OCI-LY7 (cell line): Measurements from ENCODE around the gene IMPDH1. TPM values are rescaled to one million over a fixed set of nuclear protein-coding genes. Genes with fewer than 3 reads are reported as not detected.

ENCODE experiments used
- BruUV-seq: library from RNA; stranded (reverse); fragments of 400-500 nt; replicated peaks from 2 replicates; lab custom pipeline; 2021; lab: Mats Ljungman, UMichigan
- CTCF ChIA-PET: fragments of 300-600 bp; sonication (Branson Sonifier 250); formaldehyde crosslinking; loops from one replicate; lab custom pipeline; 2022; ENCODE audit warnings: antibody characterized with exemption; ENCODE audit not compliant: unreplicated experiment; lab: Charles Lee
- POLR2A ChIA-PET: fragments of 300-600 bp; sonication (Branson Sonifier 250); formaldehyde crosslinking; loops from one replicate; lab custom pipeline; 2022; ENCODE audit warnings: antibody characterized with exemption; lab: Charles Lee
- DNase-seq: peaks from one replicate; pipeline ENCODE4 v3.0.0-alpha.2; 2015; ENCODE audit warnings: low spot score
- H2AFZ ChIP-seq: fragments of 200-600 bp; sonication (generic), shearing (Covaris generic); 2 replicates; pipeline ENCODE4 v1.6.1; 2014; ENCODE audit warnings: mild to moderate bottlenecking, antibody characterized with exemption, low read length, moderate library complexity
- H3K27ac ChIP-seq: fragments of 200-600 bp; sonication (generic); 2 replicates; pipeline ENCODE4 v1.5.1; 2014; ENCODE audit warnings: mixed run types, low read depth, mild to moderate bottlenecking, moderate library complexity, low read length, inconsistent platforms; ENCODE audit not compliant: poor library complexity, severe bottlenecking
- H3K36me3 ChIP-seq: fragments of 200-600 bp; sonication (generic); 2 replicates; pipeline ENCODE4 v1.6.1; 2014; ENCODE audit warnings: mild to moderate bottlenecking, antibody characterized with exemption, low read length, moderate library complexity, mixed read lengths; ENCODE audit not compliant: insufficient read depth
- H3K4me1 ChIP-seq: fragments of 200-600 bp; sonication (generic); 2 replicates; pipeline ENCODE4 v1.5.1; 2014; ENCODE audit warnings: mild to moderate bottlenecking, low read length; ENCODE audit not compliant: insufficient read depth, poor library complexity, severe bottlenecking
- H3K4me2 ChIP-seq: fragments of 200-600 bp; sonication (generic); 2 replicates; pipeline ENCODE4 v1.6.1; 2014; ENCODE audit warnings: mild to moderate bottlenecking, low read length
- H3K4me3 ChIP-seq: fragments of 200-600 bp; sonication (generic); 2 replicates; pipeline ENCODE4 v1.5.1; 2014; ENCODE audit warnings: mild to moderate bottlenecking, low read depth, low read length; ENCODE audit not compliant: poor library complexity, severe bottlenecking
- H3K79me2 ChIP-seq: fragments of 200-600 bp; sonication (generic); 2 replicates; pipeline ENCODE4 v1.6.1; 2016; ENCODE audit warnings: low read depth, mild to moderate bottlenecking, low read length, moderate library complexity, mixed read lengths; ENCODE audit not compliant: insufficient read depth
- H3K9me2 ChIP-seq: fragments of 200-600 bp; sonication (generic); 2 replicates; pipeline ENCODE4 v1.6.1; 2016; ENCODE audit warnings: mild to moderate bottlenecking, low read length, mixed read lengths; ENCODE audit not compliant: insufficient read depth
- H3K9me3 ChIP-seq: fragments of 200-600 bp; sonication (generic); 2 replicates; pipeline ENCODE4 v1.6.1; 2014; ENCODE audit warnings: mild to moderate bottlenecking, mixed run types, low read length, mixed read lengths
- H4K20me1 ChIP-seq: fragments of 200-600 bp; sonication (generic); 2 replicates; pipeline ENCODE4 v1.6.1; 2014; ENCODE audit warnings: mild to moderate bottlenecking, antibody characterized with exemption, low read length, moderate library complexity, mixed read lengths; ENCODE audit not compliant: insufficient read depth
- CTCF ChIP-seq: fragments of 200-600 bp; sonication (generic); conservative IDR thresholded peaks from 2 replicates; pipeline ENCODE4 v1.5.1; 2014; ENCODE audit warnings: mild to moderate bottlenecking, antibody characterized with exemption, low read length, moderate library complexity, mixed read lengths
- EZH2phosphoT487 ChIP-seq: fragments of 200-600 bp; sonication (generic); IDR thresholded peaks from 2 replicates; pipeline ENCODE4 v1.6.1; 2018; ENCODE audit warnings: low read depth, borderline replicate concordance, mild to moderate bottlenecking, mixed run types, antibody characterized with exemption, low read length, moderate library complexity, mixed read lengths
- intact Hi-C: fragments of 100-400 bp; cut with micrococcal nuclease; formaldehyde crosslinking; loops from one replicate; pipeline ENCODE4 v1.10.0; 2022; ENCODE audit not compliant: unreplicated experiment
- total RNA-seq, 2 experiments: library from RNA; depleted of rRNA in 1 of 2; stranded (reverse); fragments of >200 nt in 1 of 2; shearing (Covaris generic) in 1 of 2; gene quantifications; 2 replicates each; pipeline ENCODE4 v1.2.3, GENCODE V29; 2014 to 2022

The IMPDH1 gene
- total RNA-seq, 2 experiments from 2014 or later, result 26.6 to 50.5 TPM

GRCh38 chr7:128405471-128406313, 4.1 kb downstream of the IMPDH1 start:
- Histone ChIP-seq H3K27ac (no peak overlapping the region), H3K36me3 (peaks cover 7% of the 10 kb centered on the region; the same call in 1 of the 2 replicates), H3K4me2 (peak overlapping the region; percentile 99), H3K9me3 (no peaks in the 10 kb centered on the region), H3K79me2 (peaks cover 10% of the 10 kb centered on the region; the same call in 1 of the 2 replicates), H3K4me3 (peak overlapping the region; percentile 90), H2AFZ (peak overlapping the region; percentile 66; the same call in 1 of the 2 replicates), H3K9me2 (no peaks in the 10 kb centered on the region), H4K20me1 (no peaks in the 10 kb centered on the region), H3K4me1 (peaks cover 23% of the 10 kb centered on the region)
- no TSS peak for BruUV-seq
- CTCF ChIA-PET, result interaction anchor here (0.7 kb wide), 1 partner anchor 11 kb away, joined by 5 read pairs; no protein-coding TSS in a partner anchor
- POLR2A ChIA-PET, result interaction anchor here (1.6 to 2.3 kb wide), 2 partner anchors 11 to 22 kb away, joined by 3 to 7 read pairs; no protein-coding TSS in a partner anchor
- TF ChIP-seq EZH2phosphoT487 (no peak), CTCF (no peak)
- DNase-seq, result peak; percentile 74
- intact Hi-C loops, result loop anchor here (2.0 kb wide), 1 partner anchor 53 kb away; no protein-coding TSS in a partner anchor

GRCh38 chr7:128404886-128405470, 4.8 kb downstream of the IMPDH1 start:
- no TSS peak for BruUV-seq
- Histone ChIP-seq H3K36me3 (peaks cover 14% of the 10 kb centered on the region), H3K79me2 (peaks cover 10% of the 10 kb centered on the region; the same call in 1 of the 2 replicates), H3K9me2 (no peaks in the 10 kb centered on the region), H3K4me1 (peaks cover 17% of the 10 kb centered on the region), H4K20me1 (no peaks in the 10 kb centered on the region), H3K27ac (no peak overlapping the region), H3K4me3 (peak overlapping the region; percentile 90), H3K9me3 (no peaks in the 10 kb centered on the region), H2AFZ (peak overlapping the region; percentile 66; the same call in 1 of the 2 replicates), H3K4me2 (peak overlapping the region; percentile 99)
- peak; percentile 37 for DNase-seq
- ChIA-PET POLR2A (interaction anchor here (1.6 to 2.3 kb wide), 2 partner anchors 11 to 22 kb away, joined by 3 to 7 read pairs; no protein-coding TSS in a partner anchor), CTCF (interaction anchor here (0.7 kb wide), 1 partner anchor 10 kb away, joined by 5 read pairs; no protein-coding TSS in a partner anchor)
- intact Hi-C loops, result loop anchor here (2.0 kb wide), 1 partner anchor 54 kb away; no protein-coding TSS in a partner anchor
- TF ChIP-seq EZH2phosphoT487 (no peak), CTCF (no peak)
